ENCODE results near the gene SFT2D1.

The SFT2D1 gene

DNA sequence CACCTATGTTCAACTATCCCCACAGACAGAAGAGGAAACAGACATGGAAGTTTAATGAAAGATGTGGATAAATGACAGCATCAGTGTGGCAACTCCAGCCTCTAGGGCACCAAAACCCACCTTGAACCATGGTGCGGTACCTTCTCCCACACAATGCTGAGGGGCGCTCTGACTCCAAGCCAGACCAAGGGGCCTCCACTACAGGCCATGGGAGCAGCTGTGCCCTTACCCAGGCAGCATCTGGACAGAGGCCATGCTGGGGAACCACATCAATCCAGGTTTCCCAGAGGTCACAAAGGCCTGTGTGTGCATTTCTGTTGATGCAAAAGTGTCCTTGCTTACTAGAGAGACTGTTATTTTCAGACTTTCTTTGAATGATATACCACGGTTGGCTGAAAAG lies 38.2 kb downstream of the SFT2D1 start:
- Mint-ChIP-seq H3K9me3 (no peaks in the 10 kb centered on the region), H3K36me3 (ENCODE audit: low read depth) (no peaks in the 10 kb centered on the region), H3K27me3 (ENCODE audit: low read depth) (peaks cover 58% of the 10 kb centered on the region), H3K27ac (no peak overlapping the region), H3K4me3 (no peak overlapping the region), H3K4me1 (peaks cover 10% of the 10 kb centered on the region)
- TF ChIP-seq, protein P1, sequence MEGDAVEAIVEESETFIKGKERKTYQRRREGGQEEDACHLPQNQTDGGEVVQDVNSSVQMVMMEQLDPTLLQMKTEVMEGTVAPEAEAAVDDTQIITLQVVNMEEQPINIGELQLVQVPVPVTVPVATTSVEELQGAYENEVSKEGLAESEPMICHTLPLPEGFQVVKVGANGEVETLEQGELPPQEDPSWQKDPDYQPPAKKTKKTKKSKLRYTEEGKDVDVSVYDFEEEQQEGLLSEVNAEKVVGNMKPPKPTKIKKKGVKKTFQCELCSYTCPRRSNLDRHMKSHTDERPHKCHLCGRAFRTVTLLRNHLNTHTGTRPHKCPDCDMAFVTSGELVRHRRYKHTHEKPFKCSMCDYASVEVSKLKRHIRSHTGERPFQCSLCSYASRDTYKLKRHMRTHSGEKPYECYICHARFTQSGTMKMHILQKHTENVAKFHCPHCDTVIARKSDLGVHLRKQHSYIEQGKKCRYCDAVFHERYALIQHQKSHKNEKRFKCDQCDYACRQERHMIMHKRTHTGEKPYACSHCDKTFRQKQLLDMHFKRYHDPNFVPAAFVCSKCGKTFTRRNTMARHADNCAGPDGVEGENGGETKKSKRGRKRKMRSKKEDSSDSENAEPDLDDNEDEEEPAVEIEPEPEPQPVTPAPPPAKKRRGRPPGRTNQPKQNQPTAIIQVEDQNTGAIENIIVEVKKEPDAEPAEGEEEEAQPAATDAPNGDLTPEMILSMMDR (IDR thresholded peaks at IDR 0.05; ENCODE audit: unreplicated experiment in 3 of 3): no peak

DNA sequence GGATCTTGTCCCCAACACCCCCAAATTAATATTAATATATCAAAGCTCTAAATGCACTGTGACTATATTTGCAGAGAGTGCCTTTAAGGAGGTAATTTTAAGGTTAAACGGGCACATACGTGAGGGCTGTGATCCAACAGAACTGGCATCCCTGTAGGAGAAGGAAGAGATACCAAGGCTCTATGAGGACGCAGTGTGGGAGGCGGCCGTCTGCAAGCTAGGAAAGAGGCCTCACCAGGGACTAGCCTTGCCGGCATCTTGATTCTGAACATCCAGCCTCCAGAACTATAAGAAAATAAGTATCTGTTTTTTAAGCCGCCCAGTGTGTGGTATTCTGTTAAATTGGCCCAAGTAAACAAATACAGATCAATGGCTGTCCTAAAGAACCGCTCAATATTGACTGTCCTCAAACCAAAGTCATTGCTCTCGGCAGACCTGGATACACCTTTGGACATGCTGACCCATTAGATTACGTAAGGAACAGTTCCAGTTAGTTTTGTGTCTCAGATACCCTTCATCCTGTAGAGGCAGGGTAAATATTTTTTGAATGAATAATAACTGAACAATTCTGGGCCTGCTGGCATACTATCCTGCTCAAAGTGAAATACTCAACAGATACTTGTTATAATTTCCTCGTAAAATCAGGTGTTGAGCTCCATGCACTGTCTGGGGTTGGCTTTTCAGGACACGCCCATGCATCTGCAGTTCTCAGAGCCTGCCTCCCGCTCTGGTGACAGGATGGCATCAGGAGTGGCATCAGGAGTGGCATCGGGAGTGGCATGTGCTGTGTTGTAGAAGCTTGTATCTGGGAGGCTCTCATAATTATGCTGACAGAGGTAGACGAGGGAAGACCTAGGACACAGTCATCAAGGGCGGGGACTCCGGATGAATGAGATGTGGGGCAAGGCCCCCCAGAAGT lies 40.5 kb downstream of the SFT2D1 start:
- peaks cover 2% of the 10 kb centered on the region for H3K9me3 Mint-ChIP-seq
- H3K4me1 Mint-ChIP-seq: peaks cover 10% of the 10 kb centered on the region
- H3K27ac Mint-ChIP-seq: no peak overlapping the region

DNA sequence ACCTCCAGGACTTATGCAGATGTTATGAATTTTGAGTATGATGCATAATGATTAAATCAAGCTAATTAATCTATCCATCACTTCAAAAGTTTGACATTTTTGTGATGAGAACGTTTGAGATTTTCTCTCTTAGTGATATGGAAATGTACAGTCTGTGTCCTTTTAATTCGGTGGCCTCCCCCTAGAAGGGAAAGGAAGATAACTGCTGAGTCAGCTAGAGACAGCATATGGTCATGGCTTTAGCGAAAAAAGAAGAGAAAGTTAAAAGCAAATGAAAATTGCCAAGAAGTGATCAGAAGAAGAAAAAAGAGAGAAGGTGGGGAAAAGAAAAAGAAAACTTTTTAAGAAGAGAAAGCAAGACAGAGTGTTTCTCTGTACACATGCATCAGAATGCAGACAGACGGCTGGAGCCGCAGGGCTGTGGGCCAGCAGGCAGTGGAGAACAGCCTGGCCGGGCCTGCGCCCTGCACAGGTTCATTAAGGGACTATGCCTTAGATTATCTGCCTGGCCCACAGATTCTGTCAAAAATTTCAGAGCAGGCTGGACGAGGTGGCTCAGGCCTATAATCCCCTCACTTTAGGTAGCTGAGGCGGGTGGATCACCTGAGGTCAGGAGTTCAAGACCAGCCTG lies 41.9 kb downstream of the SFT2D1 start:
- Mint-ChIP-seq H3K27ac (no peak overlapping the region), H3K36me3 (ENCODE audit: low read depth) (no peaks in the 10 kb centered on the region), H3K27me3 (ENCODE audit: low read depth) (peaks cover 52% of the 10 kb centered on the region), H3K4me3 (no peak overlapping the region), H3K4me1 (peaks cover 4% of the 10 kb centered on the region), H3K9me3 (peaks cover 5% of the 10 kb centered on the region)
- TF ChIP-seq, protein P1 (IDR thresholded peaks at IDR 0.05; ENCODE audit: unreplicated experiment in 3 of 3): no peak

More for the DNA sequence above, 40.5 kb downstream of the SFT2D1 start:
- H3K36me3 Mint-ChIP-seq (ENCODE audit: low read depth): no peaks in the 10 kb centered on the region
- no peak overlapping the region for H3K4me3 Mint-ChIP-seq
- TF ChIP-seq, protein P1 (IDR thresholded peaks at IDR 0.05; ENCODE audit: unreplicated experiment in 3 of 3): no peak
- peaks cover 58% of the 10 kb centered on the region for H3K27me3 Mint-ChIP-seq (ENCODE audit: low read depth)

DNA sequence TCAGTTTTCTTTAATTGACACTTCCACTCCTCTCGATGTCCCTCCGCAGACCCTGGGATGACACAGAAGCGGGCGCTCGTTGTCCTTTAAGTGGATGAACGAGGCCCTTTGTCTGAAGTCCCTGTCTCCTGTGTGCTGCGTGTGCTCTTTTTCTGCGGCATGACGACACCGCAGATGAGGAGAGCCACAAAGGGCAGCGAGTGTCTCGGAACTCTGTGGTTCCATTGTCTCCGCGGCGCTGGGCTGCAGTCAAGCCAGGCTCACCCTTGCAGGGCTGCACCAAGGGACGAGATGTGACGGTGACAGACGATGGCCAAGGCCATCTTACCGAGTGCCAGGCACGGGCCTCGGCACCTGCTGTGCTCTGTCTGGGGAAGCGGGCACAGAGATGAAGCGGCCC lies 44.7 kb downstream of the SFT2D1 start:
- no peak overlapping the region for H3K4me3 Mint-ChIP-seq
- TF ChIP-seq, protein P1 (IDR thresholded peaks at IDR 0.05; ENCODE audit: unreplicated experiment in 3 of 3): no peak
- peaks cover 41% of the 10 kb centered on the region for H3K27me3 Mint-ChIP-seq (ENCODE audit: low read depth)
- no peaks in the 10 kb centered on the region for H3K36me3 Mint-ChIP-seq (ENCODE audit: low read depth)
- H3K9me3 Mint-ChIP-seq: peaks cover 9% of the 10 kb centered on the region
- H3K4me1 Mint-ChIP-seq: no peaks in the 10 kb centered on the region
- H3K27ac Mint-ChIP-seq: no peak overlapping the region

DNA sequence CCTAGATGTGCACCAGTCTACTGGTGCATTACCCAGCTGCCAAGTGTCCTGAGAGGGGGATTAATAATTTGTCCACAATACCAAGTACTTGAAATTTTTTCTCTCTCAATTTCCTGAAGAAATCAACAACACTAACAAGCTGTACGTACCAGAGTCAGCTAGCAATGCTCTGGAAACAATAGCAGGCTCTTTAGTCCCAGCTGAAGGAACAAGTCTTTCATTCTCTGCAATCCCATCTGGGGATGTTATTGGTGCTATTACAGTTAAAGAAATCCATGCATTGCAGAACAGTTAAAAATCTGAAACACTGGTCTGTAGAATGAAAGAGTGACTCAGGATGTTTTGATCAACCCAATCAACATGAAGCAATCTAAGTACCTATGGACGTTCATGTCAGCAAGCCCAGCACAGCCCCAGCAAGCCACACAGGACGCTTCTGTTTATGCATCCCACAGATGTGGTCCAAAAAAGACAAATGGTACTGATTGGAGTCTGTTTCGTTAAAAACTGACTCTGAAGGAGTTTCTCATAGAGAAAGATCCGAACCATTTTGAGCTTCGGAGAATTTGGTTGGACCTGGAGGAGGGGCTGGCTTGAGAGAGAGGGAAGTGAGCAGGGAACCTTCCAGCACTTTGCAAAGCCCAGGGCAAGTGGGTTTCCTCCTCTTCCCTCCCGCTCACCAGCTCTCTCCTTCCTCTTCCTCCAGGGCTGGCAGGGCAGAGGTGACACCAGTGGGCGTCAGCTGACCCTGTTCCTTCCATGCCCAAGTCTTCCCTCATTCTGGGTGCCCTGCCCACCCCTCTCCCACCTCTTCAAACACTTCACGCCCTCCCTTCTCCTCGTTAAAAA lies 46.1 kb downstream of the SFT2D1 start:
- TF ChIP-seq, protein P1 (IDR thresholded peaks at IDR 0.05; ENCODE audit: unreplicated experiment in 3 of 3): no peak
- Mint-ChIP-seq H3K4me1 (no peaks in the 10 kb centered on the region), H3K36me3 (ENCODE audit: low read depth) (no peaks in the 10 kb centered on the region), H3K9me3 (peaks cover 9% of the 10 kb centered on the region), H3K27ac (no peak overlapping the region), H3K27me3 (ENCODE audit: low read depth) (peaks cover 33% of the 10 kb centered on the region), H3K4me3 (no peak overlapping the region)
